ENCODE data around the gene UQCC2. TPM values are rescaled to one million over a fixed set of nuclear protein-coding genes. Genes with fewer than 3 reads are reported as not detected.

UQCC2 gene
- total and polyA plus RNA-seq, 4 donors: 7.8 to 141 (median 48.1) TPM

- H3K27me3 ChIP-seq (ENCODE audit: control insufficient read depth in 3 of 3, insufficient read depth in 3 of 3, low read length in 2 of 3): peaks cover 0 to 2% (median 0%) of the 10 kb centered on the region in 3 donors
- no peaks in the 10 kb centered on the region for H3K9me3 ChIP-seq (ENCODE audit: control insufficient read depth in 4 of 4, insufficient read depth in 3 of 4, low read length in 3 of 4)
- no peaks in the 10 kb centered on the region for H3K4me1 ChIP-seq (ENCODE audit: control insufficient read depth in 5 of 5, insufficient read depth in 5 of 5, low read length in 5 of 5)
- no peak overlapping the region for H3K4me3 ChIP-seq
- ATAC-seq (ENCODE audit: insufficient read depth, low FRiP score) (no peak), DNase-seq (no peak)
- H3K27ac ChIP-seq (ENCODE audit: low read depth in 1 of 2, low read length in 1 of 2): no peak overlapping the region
- no peak for TF ChIP-seq CTCF (IDR thresholded peaks at IDR 0.05; ENCODE audit: control extremely low read depth, extremely low read depth)
- no peak overlapping the region for H3K9ac ChIP-seq (ENCODE audit: insufficient read depth in 1 of 2, low read length in 2 of 2)
- 93 to 98% methylated on average over 16 of the region's 16 CpGs for WGBS, 2 donors
- peaks cover 0 to 83% (median 18%) of the 10 kb centered on the region in 4 donors for H3K36me3 ChIP-seq (ENCODE audit: control insufficient read depth in 4 of 4, insufficient read depth in 4 of 4, low read length in 4 of 4)
These were observed 27.0 kb downstream of the UQCC2 start for GRCh38 chr6:33684428-33684896.

DNA sequence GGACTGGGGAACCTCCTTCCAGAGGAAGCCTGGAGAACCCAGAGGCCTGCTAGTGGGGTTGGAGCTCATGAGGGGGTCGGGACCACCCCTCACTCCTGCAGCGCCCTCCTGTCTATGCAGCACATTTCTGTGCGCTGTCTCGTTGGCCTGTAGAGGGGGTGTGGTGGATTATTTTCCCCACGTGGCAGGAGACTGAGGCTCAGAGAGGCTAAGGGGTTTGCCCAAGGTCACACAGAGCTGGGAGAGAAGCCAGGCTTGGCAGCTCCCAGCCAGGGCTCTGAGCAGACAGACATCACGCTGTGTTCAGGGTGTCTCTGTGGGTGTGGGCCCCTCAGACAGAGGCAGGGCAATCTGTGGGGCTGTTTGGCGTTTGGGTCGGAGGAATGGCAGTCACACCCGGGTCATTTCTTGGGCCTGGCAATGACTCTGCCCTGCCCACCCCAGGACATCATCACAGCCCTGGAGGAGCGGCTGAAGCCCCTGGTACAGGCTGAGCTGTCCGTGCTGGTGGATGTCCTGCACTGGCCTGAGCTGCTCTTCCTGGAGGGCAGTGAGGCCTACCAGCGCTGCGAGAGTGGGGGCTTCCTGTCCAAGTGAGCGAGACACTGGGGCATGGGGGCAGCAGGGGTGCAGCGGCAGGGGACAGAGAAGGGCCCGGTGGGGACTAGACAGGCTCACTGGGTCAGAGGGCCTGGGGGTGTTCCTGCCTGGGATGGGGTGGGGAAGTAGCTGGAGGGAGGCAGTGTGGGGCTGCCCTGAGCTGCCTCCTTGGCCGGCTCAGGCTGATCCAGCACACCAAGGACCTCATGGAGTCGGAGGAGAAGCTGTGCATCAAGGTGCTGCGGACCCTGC, 27.7 kb downstream of the UQCC2 start:
- no peak for DNase-seq
- Histone ChIP-seq H3K9ac (ENCODE audit: insufficient read depth in 1 of 2, low read length in 2 of 2) (no peak overlapping the region), H3K27me3 (ENCODE audit: control insufficient read depth in 3 of 3, insufficient read depth in 3 of 3, low read length in 2 of 3) (peaks cover 0 to 2% (median 0%) of the 10 kb centered on the region in 3 donors), H3K4me1 (ENCODE audit: control insufficient read depth in 5 of 5, insufficient read depth in 5 of 5, low read length in 5 of 5) (no peaks in the 10 kb centered on the region), H3K27ac (ENCODE audit: low read depth in 1 of 2, low read length in 1 of 2) (no peak overlapping the region), H3K9me3 (ENCODE audit: control insufficient read depth in 4 of 4, insufficient read depth in 3 of 4, low read length in 3 of 4) (no peaks in the 10 kb centered on the region), H3K36me3 (ENCODE audit: control insufficient read depth in 4 of 4, insufficient read depth in 4 of 4, low read length in 4 of 4) (peaks cover 0 to 82% (median 16%) of the 10 kb centered on the region in 4 donors), H3K4me3 (no peak overlapping the region)
- 88% methylated on average over 19 of the region's 19 CpGs for WGBS, 2 donors
- no peak for TF ChIP-seq CTCF (IDR thresholded peaks at IDR 0.05; ENCODE audit: control extremely low read depth, extremely low read depth)
- no peak for ATAC-seq (ENCODE audit: insufficient read depth, low FRiP score)

DNA sequence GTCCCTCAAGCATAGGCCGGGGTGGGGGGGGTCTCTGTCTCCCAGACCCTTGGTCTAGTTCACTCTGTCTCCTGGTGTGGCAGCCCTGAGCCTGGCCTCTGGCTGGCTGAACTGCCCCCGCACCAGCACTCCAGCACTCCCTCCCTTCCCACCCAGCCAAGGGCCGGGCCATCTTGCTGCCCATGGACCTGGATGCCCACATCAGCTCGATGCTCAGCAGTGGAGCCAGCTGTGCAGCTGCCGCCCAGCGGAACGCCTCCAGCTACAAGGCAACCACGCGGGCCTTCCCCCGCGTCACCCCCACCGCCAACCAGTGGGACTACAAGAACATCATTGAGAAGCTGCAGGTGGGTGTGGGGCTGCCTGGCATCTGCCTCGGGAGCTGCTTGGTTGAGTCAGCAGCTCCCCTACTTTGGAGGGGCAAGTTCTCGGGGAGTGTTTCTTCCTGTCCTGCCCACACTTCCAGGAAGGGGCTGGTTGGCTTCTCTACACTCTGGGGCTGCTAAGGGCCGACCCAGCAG, 28.4 kb downstream of the UQCC2 start:
- 63 to 80% methylated on average over 15 of the region's 15 CpGs for WGBS, 2 donors
- Histone ChIP-seq H3K27ac (ENCODE audit: low read depth in 1 of 2, low read length in 1 of 2) (no peak overlapping the region), H3K4me3 (no peak overlapping the region), H3K9me3 (ENCODE audit: control insufficient read depth in 4 of 4, insufficient read depth in 3 of 4, low read length in 3 of 4) (no peaks in the 10 kb centered on the region), H3K4me1 (ENCODE audit: control insufficient read depth in 5 of 5, insufficient read depth in 5 of 5, low read length in 5 of 5) (no peaks in the 10 kb centered on the region), H3K36me3 (ENCODE audit: control insufficient read depth in 4 of 4, insufficient read depth in 4 of 4, low read length in 4 of 4) (peaks cover 0 to 83% (median 17%) of the 10 kb centered on the region in 4 donors), H3K27me3 (ENCODE audit: control insufficient read depth in 3 of 3, insufficient read depth in 3 of 3, low read length in 2 of 3) (peaks cover 0 to 2% (median 0%) of the 10 kb centered on the region in 3 donors), H3K9ac (ENCODE audit: insufficient read depth in 1 of 2, low read length in 2 of 2) (no peak overlapping the region)
- TF ChIP-seq CTCF (IDR thresholded peaks at IDR 0.05; ENCODE audit: control extremely low read depth, extremely low read depth): no peak
- DNase-seq: no peak
- ATAC-seq (ENCODE audit: insufficient read depth, low FRiP score): no peak
